Measurements from ENCODE around the gene TMEM141.

DNA sequence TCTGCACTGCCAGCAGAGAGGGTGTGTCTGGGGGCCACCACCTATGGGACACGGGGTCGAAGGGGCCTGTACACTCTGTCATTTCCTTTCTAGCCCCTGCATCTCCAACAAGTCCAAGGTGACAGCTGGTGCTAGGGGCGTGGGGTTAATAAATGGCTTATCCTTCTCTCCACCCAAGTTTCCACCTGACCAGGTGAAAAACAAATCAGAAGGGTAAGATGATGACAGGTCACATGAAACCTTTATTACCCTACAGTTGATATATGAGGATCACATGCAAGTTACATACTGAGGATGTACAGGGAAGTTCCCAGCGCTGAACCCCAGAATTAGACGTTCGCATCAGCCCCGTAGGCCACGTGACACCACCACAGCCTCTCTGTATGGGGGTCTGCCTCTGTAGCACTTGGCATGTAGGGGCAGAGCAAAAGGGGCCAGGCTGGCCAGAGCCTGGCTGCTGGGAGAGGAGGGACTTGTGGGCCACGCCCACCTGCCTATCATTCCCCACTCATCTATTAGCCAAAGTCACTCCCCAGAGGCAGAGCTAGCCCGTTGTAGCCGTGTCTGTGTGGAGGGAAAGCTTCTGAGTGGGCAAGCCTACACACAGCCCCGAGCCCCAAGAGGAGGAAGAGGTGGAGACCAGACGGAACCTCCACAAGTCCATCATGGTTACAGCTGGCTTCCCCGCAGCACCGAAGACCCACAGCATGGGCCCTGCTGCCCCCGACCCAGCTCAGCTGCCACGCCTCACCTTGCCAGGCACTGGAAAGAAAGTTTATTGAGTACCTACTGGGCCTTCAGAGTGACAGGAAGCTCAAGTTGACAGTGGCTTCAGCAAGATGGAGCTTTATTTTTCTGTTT, 2.2 kb downstream of the TMEM141 start:
- no peak for TF ChIP-seq POLR2A (IDR thresholded peaks at IDR 0.05; ENCODE audit: low read depth, low read length)
- TF ChIP-seq POLR2AphosphoS5 (IDR thresholded peaks at IDR 0.05; ENCODE audit: low read depth, low read length) = no peak
- TF ChIP-seq TAF1 (IDR thresholded peaks at IDR 0.05; ENCODE audit: low read depth, low read length) = no peak
- no peak for TF ChIP-seq PAX5 (IDR thresholded peaks at IDR 0.05; ENCODE audit: insufficient read depth, low read length, severe bottlenecking)
